Measurements from ENCODE around the gene FAM72D.
"Not testable (repeated sequence)": the region's sequence is repeated elsewhere in the genome, so short reads cannot be mapped to it uniquely, and the experiment has no call there.

The FAM72D gene

DNA sequence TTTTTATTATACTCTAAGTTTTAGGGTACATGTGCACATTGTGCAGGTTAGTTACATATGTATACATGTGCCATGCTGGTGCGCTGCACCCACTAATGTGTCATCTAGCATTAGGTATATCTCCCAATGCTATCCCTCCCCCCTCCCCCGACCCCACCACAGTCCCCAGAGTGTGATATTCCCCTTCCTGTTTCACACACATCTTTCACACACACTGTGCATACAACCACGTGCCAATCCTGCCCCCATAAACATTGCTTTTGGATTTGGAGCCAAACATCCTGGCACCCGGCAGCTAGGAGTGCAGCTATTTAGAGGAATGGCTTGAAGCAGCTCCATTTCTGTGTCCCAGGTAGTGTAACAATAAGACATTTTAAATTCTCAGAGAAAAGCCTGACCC, 51.4 kb downstream of the FAM72D start:
- not testable (repeated sequence) for DNase-seq

DNA sequence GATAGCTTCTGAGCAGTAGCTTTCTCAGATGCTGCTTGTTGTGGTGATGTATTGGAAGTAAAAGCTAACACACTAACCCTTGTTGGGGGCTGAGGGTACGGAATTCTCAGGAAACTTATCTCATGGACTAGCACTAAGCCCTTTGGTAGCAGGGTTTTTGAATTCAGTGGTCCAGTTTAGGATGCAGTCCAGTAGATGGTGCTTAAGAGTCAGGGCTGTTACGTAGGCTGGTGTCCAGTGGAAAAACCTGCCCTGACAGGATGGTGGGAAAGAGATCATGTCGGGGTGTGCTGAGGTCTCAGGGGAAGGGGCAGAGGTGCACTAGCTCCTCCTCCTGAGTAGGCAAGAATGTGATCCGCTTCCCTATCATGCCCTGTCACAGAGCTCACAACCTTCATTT, 59.6 kb downstream of the FAM72D start:
- DNase-seq, result not testable (repeated sequence)

DNA sequence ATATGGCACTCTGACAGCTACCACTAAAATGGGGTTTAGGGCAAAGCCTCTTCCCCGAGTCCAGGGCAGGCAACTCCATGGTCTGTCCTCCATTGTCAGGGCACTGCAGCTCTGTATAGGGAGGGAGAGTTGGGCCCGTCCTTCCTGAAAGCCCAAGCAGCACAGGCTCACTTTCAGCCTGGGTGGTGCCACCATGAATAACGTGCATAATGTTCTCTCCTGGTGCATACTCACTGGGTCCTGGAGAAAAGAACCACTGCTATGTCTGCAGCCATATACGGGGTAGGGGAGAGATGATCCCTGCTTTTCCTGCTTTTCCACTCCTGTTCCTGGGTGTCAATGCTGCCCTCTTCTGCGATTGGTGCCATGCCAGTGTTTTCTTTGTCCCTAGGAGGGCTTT, 60.1 kb downstream of the FAM72D start:
- not testable (repeated sequence) for DNase-seq

DNA sequence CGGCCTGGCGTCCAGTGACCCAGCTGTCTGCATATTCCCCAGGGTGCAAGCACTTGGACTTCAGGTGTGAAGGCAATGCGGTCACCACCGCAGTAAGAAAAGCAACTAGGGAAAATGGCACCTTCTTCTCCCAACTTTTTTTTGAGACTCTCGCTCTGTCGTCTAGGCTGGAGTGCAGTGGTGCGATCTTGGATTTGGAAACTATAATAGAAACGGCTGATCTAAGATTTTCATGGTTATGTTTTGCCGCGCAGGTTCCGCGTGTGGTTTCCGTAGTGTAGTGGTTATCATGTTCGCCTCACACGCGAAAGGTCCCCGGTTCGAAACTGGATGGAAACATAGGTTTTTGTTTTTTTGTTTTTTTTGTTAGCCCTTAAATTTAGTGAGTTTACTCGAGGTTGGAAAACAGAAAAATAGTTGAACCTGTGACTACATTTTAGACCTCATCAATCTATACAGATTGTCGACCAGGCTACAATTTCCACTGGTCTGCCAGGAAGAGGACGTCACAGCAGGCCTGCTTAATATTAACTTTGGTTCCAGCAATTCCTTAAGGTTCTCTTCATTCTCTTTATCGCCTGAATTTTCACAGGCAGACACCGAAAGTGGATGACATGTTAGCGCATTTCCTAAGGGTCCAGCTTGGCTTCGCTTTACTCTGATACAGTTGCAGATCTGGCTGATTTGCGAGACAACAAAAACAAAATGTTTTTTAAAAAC, 61.3 kb downstream of the FAM72D start:
- DNase-seq, result peak; percentile 56

DNA sequence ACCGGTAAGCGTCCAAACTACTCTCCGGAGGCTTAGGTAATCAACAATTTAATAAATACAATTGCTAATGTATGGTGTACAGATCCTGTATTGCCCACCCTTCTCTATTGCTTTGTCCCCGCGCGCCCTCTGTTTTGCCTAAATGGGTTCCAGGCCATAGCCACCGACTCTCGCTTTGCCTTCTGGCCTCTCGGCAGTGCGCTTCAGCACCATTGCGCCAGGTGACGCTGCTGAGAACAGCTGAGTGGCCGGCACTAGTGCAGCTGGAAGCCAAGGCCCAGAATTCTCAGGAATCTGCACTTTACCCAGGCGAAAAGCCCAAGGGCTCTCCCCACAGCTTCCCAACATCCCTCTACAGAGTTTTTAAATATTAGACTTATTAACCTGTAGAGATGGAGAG, 61.9 kb downstream of the FAM72D start:
- DNase-seq, result not testable (repeated sequence)

DNA sequence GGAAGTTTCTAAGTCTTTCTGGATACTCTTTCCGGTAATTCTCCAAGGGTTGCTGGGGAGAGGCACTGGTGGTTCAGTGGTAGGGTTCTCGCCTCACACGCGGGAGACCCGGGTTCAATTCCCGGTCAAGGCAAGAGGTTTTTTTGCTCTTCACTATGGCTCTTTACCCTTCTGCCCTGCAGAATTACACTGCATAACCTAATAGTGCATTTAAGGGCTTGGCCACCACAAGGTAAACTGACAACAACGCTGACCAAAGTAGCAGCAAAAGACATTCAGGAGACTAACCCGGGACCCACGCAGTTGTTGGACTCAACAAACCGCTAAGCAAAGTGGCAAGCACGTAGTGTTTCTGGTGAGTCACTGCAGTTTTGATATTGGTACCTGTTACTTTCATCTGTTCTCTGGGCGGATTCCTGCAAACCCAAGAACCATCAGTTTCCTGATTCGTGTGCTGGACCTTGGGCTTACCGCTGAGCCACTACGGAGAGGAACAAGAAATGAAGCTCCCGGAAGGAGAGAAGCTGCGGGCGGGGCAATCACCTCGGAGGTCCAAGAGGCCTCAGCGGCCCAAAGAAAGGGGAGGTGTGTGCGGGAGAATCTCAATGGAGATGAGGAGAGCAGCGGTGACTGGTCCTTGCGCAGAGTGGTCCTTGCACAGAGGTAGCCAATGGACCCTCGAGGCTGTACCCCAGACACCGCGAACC, 65.4 kb downstream of the FAM72D start:
- not testable (repeated sequence) for DNase-seq

All from fibroblast of skin of back (primary cell).